Lower leg skin (tissue), 3 donors: ENCODE measurements around the gene ABHD8.

Experiments
- CTCF ChIP-seq, 3 donors: fragments of 450-650 bp; IDR thresholded peaks; one replicate each; pipeline ENCODE4 v1.5.1; 2016; ENCODE audit warnings: antibody characterized with exemption in 3 of 3, mild to moderate bottlenecking in 3 of 3, moderate library complexity in 2 of 3
- POLR2A ChIP-seq, 2 donors: fragments of 450-650 bp; IDR thresholded peaks; one replicate each; pipeline ENCODE4 v1.6.1; 2016 to 2017; ENCODE audit warnings: antibody characterized with exemption in 2 of 2, mild to moderate bottlenecking in 1 of 2, moderate library complexity in 1 of 2

- TF ChIP-seq CTCF (IDR thresholded peaks at IDR 0.05) (no peak), POLR2A (IDR thresholded peaks at IDR 0.05) (no peak)
Observed at GRCh38 chr19:17286263-17286662, 17.0 kb downstream of the ABHD8 start.
